ENCODE data around the gene CIT. TPM values are rescaled to one million over a fixed set of nuclear protein-coding genes. Genes with fewer than 3 reads are reported as not detected.

CIT gene
- total and polyA plus RNA-seq, 2 donors (not counting 3 experiments of a cell fraction or from before 2014, with no cell fraction given), result 13.3 to 61.8 TPM

- peak within 1 kb of the TSS; percentile 32 for H3K27ac ChIP-seq (ENCODE audit: insufficient read depth, low read depth, low read length)
- H2AFZ ChIP-seq (ENCODE audit: low read depth, low read length), result peak within 1 kb of the TSS; percentile 88
- intact Hi-C loops (cut with micrococcal nuclease), result loop anchor here (1.0 to 10.0 kb wide), 4 partner anchors 26 to 1263 kb away; no protein-coding TSS in a partner anchor
- H3K9ac ChIP-seq (replicated peaks; ENCODE audit: extremely low read depth, insufficient read depth, low read length), result peak within 1 kb of the TSS; percentile 79
- TF ChIP-seq MAX (IDR thresholded peaks at IDR 0.05; ENCODE audit: insufficient read depth, insufficient read length), result no peak
- TF ChIP-seq GATA2 (IDR thresholded peaks at IDR 0.05; ENCODE audit: insufficient read depth, insufficient read length, low read depth, low read length), result peak; percentile 21
- peak; percentile 90 to 98 for TF ChIP-seq CTCF (IDR thresholded peaks at IDR 0.05; ENCODE audit: extremely low read depth in 1 of 2, insufficient read depth in 1 of 2, low read depth in 1 of 2, low read length in 2 of 2)
- peak; percentile 46 for TF ChIP-seq POLR2A (IDR thresholded peaks at IDR 0.05; ENCODE audit: low read depth, low read length)
- TF ChIP-seq MYC (IDR thresholded peaks at IDR 0.05; ENCODE audit: low read depth, low read length), result no peak
- TF ChIP-seq EZH2 (IDR thresholded peaks at IDR 0.05; ENCODE audit: borderline replicate concordance, low read depth, low read length, severe bottlenecking), result no peak
- peak; percentile 89 for TF ChIP-seq POLR2AphosphoS5 (IDR thresholded peaks at IDR 0.05; ENCODE audit: insufficient read depth, low read depth, low read length)
- peak; percentile 13 for TF ChIP-seq FOS (IDR thresholded peaks at IDR 0.05; ENCODE audit: borderline replicate concordance, insufficient read depth, low read length)
- TF ChIP-seq JUN (IDR thresholded peaks at IDR 0.05; ENCODE audit: borderline replicate concordance, insufficient read depth, insufficient read length, low read depth), result no peak
- FAIRE-seq (peak; percentile 87), DNase-seq (ENCODE audit: low read depth, low spot score) (peak; percentile 93)
- peaks cover 26% of the 10 kb centered on the region for H3K4me1 ChIP-seq (ENCODE audit: control insufficient read depth, extremely low read depth, insufficient read depth, low read length)
- H3K9me1 ChIP-seq (replicated peaks; ENCODE audit: control insufficient read depth, extremely low read depth, insufficient read depth, low read length), result no peaks in the 10 kb centered on the region
- no peaks in the 10 kb centered on the region for H3K27me3 ChIP-seq (ENCODE audit: control insufficient read depth in 2 of 2, insufficient read depth in 2 of 2, low read length in 2 of 2)
- H3K79me2 ChIP-seq (ENCODE audit: control insufficient read depth, insufficient read depth, low read length), result peaks cover 4% of the 10 kb centered on the region
- ChIA-PET POLR2A (interaction anchor here (0.6 kb wide), 1 partner anchor 221 kb away, joined by 3 read pairs; no protein-coding TSS in a partner anchor), CTCF (interaction anchor here (0.6 to 2.2 kb wide), 19 partner anchors 14 to 1291 kb away, joined by 3 to 40 read pairs (median 4); partner anchors contain the start of gene SUDS3)
- H3K4me2 ChIP-seq (ENCODE audit: insufficient read depth, low read length), result peak within 1 kb of the TSS; percentile 91
- TSS peak; percentile 67 for BruUV-seq (replicated peaks)
- no peaks in the 10 kb centered on the region for H3K9me3 ChIP-seq (replicated peaks; ENCODE audit: control insufficient read depth, insufficient read depth, low read length)
- no peaks in the 10 kb centered on the region for H4K20me1 ChIP-seq (replicated peaks; ENCODE audit: control insufficient read depth, extremely low read depth, insufficient read depth, low read length)
- dilution Hi-C loops (cut with MboI; ENCODE audit: extremely low pct_ligation_motif_present, low sequenced_read_pairs), result no loop called here
- H3K4me3 ChIP-seq (replicated peaks in 1 of 3; ENCODE audit: insufficient read depth in 1 of 3, low read depth in 1 of 3, low read length in 3 of 3), result peak within 1 kb of the TSS; percentile 69 to 84 (median 76)
- no peaks in the 10 kb centered on the region for H3K36me3 ChIP-seq (ENCODE audit: control insufficient read depth in 2 of 2, extremely low read depth in 1 of 2, insufficient read depth in 2 of 2, low read length in 2 of 2)
Measured at GRCh38 chr12:119667577-119668323, 209.4 kb downstream of the CIT start, which contains the start of gene PRKAB1. Gene PRKAB1 (plus strand): TSS chr12:119668133. CDS start chr12:119668245, 112 bp downstream.
